A549 treated with DMSO at 1 μM for 4 hours (cell line): Measurements from ENCODE around the gene ST6GALNAC3. TPM values are rescaled to one million over a fixed set of nuclear protein-coding genes. Genes with fewer than 3 reads are reported as not detected.

Source experiments
- total RNA-seq: library from RNA; stranded (reverse); fragments of 200-300 nt; extraction: Qiagen RNA extraction; gene quantifications from 5 replicates; pipeline ENCODE4 v1.2.3, GENCODE V29; 2022; ENCODE audit warnings: low read depth

Gene ST6GALNAC3
- 0.31 to 1.2 TPM (median 0.63 TPM) in 5 replicates for total RNA-seq

DNA sequence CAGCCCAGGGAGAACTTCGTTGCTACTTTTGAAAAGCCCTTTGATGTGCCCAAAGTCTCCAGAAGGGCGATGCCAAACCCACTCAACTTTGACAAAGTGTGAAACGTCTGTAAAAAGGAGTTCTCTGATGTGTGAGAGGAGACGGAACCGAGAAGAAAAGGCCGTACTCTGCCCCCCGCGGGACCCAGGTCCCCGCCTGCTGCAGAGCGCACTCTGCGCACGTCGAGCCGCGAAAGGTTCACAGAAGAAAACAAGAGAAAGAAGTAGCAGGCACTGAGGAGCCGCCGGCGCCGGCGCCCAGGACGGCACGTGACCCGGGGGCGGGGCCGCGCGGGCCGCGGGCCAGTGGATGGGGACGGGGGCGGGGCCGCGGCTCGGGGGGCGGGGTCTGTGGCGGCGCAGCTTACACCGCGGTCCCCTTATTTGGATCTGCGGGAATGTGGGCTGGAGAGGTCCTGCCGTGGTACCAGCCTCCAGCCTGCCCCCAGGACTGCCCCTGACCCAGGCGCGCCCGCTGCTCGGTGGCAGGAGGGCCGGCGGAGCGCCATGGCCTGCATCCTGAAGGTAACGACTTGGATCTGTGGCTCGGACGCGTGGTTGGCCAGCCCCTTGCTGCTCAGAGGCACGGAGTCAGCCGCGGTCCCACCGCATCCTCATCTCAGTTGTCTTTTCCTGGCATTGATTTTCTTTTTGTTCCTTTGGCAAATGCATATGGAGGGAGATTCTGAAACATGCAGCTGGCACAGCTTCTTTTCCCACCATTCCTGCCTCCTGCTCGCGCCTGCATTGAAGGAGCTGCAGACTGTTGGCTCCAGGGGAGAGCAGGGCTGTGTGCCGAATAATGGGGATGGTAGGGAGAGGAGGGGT is at the start of gene ST6GALNAC3:
ST6GALNAC3 (plus strand) TSS at position 426 of the 867 bp plus-strand sequence.

Other genes starting within 250 kb of the ST6GALNAC3 start
- not detected in 5 replicates for gene ASB17, start 142.3 kb upstream of the ST6GALNAC3 start, total RNA-seq